OCI-LY7 (cell line): ENCODE data around the gene ANKRD44. TPM values are rescaled to one million over a fixed set of nuclear protein-coding genes. Genes with fewer than 3 reads are reported as not detected.

Experiments used
- BruUV-seq: library from RNA; stranded (reverse); fragments of 400-500 nt; replicated peaks from 2 replicates; lab custom pipeline; 2021; lab: Mats Ljungman, UMichigan
- CTCF ChIA-PET: fragments of 300-600 bp; sonication (Branson Sonifier 250); formaldehyde crosslinking; loops from one replicate; lab custom pipeline; 2022; ENCODE audit warnings: antibody characterized with exemption; ENCODE audit not compliant: unreplicated experiment; lab: Charles Lee
- POLR2A ChIA-PET: fragments of 300-600 bp; sonication (Branson Sonifier 250); formaldehyde crosslinking; loops from one replicate; lab custom pipeline; 2022; ENCODE audit warnings: antibody characterized with exemption; lab: Charles Lee
- DNase-seq: peaks from one replicate; pipeline ENCODE4 v3.0.0-alpha.2; 2015; ENCODE audit warnings: low spot score
- H2AFZ ChIP-seq: fragments of 200-600 bp; sonication (generic), shearing (Covaris generic); 2 replicates; pipeline ENCODE4 v1.6.1; 2014; ENCODE audit warnings: mild to moderate bottlenecking, antibody characterized with exemption, low read length, moderate library complexity
- H3K27ac ChIP-seq: fragments of 200-600 bp; sonication (generic); 2 replicates; pipeline ENCODE4 v1.5.1; 2014; ENCODE audit warnings: mixed run types, low read depth, mild to moderate bottlenecking, moderate library complexity, low read length, inconsistent platforms; ENCODE audit not compliant: poor library complexity, severe bottlenecking
- H3K36me3 ChIP-seq: fragments of 200-600 bp; sonication (generic); 2 replicates; pipeline ENCODE4 v1.6.1; 2014; ENCODE audit warnings: mild to moderate bottlenecking, antibody characterized with exemption, low read length, moderate library complexity, mixed read lengths; ENCODE audit not compliant: insufficient read depth
- H3K4me1 ChIP-seq: fragments of 200-600 bp; sonication (generic); 2 replicates; pipeline ENCODE4 v1.5.1; 2014; ENCODE audit warnings: mild to moderate bottlenecking, low read length; ENCODE audit not compliant: insufficient read depth, poor library complexity, severe bottlenecking
- H3K4me2 ChIP-seq: fragments of 200-600 bp; sonication (generic); 2 replicates; pipeline ENCODE4 v1.6.1; 2014; ENCODE audit warnings: mild to moderate bottlenecking, low read length
- H3K4me3 ChIP-seq: fragments of 200-600 bp; sonication (generic); 2 replicates; pipeline ENCODE4 v1.5.1; 2014; ENCODE audit warnings: mild to moderate bottlenecking, low read depth, low read length; ENCODE audit not compliant: poor library complexity, severe bottlenecking
- H3K79me2 ChIP-seq: fragments of 200-600 bp; sonication (generic); 2 replicates; pipeline ENCODE4 v1.6.1; 2016; ENCODE audit warnings: low read depth, mild to moderate bottlenecking, low read length, moderate library complexity, mixed read lengths; ENCODE audit not compliant: insufficient read depth
- H3K9me2 ChIP-seq: fragments of 200-600 bp; sonication (generic); 2 replicates; pipeline ENCODE4 v1.6.1; 2016; ENCODE audit warnings: mild to moderate bottlenecking, low read length, mixed read lengths; ENCODE audit not compliant: insufficient read depth
- H3K9me3 ChIP-seq: fragments of 200-600 bp; sonication (generic); 2 replicates; pipeline ENCODE4 v1.6.1; 2014; ENCODE audit warnings: mild to moderate bottlenecking, mixed run types, low read length, mixed read lengths
- H4K20me1 ChIP-seq: fragments of 200-600 bp; sonication (generic); 2 replicates; pipeline ENCODE4 v1.6.1; 2014; ENCODE audit warnings: mild to moderate bottlenecking, antibody characterized with exemption, low read length, moderate library complexity, mixed read lengths; ENCODE audit not compliant: insufficient read depth
- EZH2phosphoT487 ChIP-seq: fragments of 200-600 bp; sonication (generic); IDR thresholded peaks from 2 replicates; pipeline ENCODE4 v1.6.1; 2018; ENCODE audit warnings: low read depth, borderline replicate concordance, mild to moderate bottlenecking, mixed run types, antibody characterized with exemption, low read length, moderate library complexity, mixed read lengths
- intact Hi-C: fragments of 100-400 bp; cut with micrococcal nuclease; formaldehyde crosslinking; loops from one replicate; pipeline ENCODE4 v1.10.0; 2022; ENCODE audit not compliant: unreplicated experiment
- total RNA-seq, 2 experiments: library from RNA; depleted of rRNA in 1 of 2; stranded (reverse); fragments of >200 nt in 1 of 2; shearing (Covaris generic) in 1 of 2; gene quantifications; 2 replicates each; pipeline ENCODE4 v1.2.3, GENCODE V29; 2014 to 2022
- TF ChIP-seq, protein P1 (sequence below): fragments of 200-600 bp; sonication (generic); conservative IDR thresholded peaks from 2 replicates; pipeline ENCODE4 v1.5.1; 2014; ENCODE audit warnings: mild to moderate bottlenecking, antibody characterized with exemption, low read length, moderate library complexity, mixed read lengths

The ANKRD44 gene
- total RNA-seq, 2 experiments from 2014 or later: 69.4 to 73.7 TPM

DNA sequence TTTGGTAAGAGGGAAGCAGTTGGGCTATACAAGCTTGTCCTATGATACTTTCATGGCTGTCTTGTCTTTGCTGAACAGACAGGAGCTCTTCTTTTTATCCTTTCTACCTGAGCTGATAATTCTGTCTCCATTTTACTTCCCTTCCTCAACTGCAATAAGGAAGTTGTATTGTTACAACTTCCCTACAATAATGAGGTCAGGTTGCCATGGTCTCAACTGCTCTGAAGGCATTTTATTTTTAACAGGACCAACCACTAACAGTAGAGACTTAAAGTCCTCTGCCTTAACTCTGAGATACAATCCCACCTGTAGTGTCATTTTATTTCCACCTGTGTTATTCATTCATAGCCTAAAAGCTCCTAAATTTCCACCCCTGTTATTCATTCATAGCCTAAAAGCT is 265.5 kb downstream of the ANKRD44 start:
- Histone ChIP-seq H3K9me2 (no peaks in the 10 kb centered on the region), H3K79me2 (no peaks in the 10 kb centered on the region), H3K4me3 (no peak overlapping the region), H3K4me2 (no peak overlapping the region), H2AFZ (no peak overlapping the region), H3K27ac (no peak overlapping the region), H3K9me3 (no peaks in the 10 kb centered on the region), H3K36me3 (no peaks in the 10 kb centered on the region; the same call in 1 of the 2 replicates), H4K20me1 (no peaks in the 10 kb centered on the region), H3K4me1 (no peaks in the 10 kb centered on the region)
- intact Hi-C loops: no loop called here
- POLR2A ChIA-PET: interaction anchor here (0.5 to 2.9 kb wide), 4 partner anchors 9 to 328 kb away, joined by 3 to 12 read pairs (median 3); no protein-coding TSS in a partner anchor
- no peak for DNase-seq
- CTCF ChIA-PET: no interaction called here
- TF ChIP-seq, protein P1, sequence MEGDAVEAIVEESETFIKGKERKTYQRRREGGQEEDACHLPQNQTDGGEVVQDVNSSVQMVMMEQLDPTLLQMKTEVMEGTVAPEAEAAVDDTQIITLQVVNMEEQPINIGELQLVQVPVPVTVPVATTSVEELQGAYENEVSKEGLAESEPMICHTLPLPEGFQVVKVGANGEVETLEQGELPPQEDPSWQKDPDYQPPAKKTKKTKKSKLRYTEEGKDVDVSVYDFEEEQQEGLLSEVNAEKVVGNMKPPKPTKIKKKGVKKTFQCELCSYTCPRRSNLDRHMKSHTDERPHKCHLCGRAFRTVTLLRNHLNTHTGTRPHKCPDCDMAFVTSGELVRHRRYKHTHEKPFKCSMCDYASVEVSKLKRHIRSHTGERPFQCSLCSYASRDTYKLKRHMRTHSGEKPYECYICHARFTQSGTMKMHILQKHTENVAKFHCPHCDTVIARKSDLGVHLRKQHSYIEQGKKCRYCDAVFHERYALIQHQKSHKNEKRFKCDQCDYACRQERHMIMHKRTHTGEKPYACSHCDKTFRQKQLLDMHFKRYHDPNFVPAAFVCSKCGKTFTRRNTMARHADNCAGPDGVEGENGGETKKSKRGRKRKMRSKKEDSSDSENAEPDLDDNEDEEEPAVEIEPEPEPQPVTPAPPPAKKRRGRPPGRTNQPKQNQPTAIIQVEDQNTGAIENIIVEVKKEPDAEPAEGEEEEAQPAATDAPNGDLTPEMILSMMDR: no peak
- no peak for TF ChIP-seq EZH2phosphoT487
- BruUV-seq: no TSS peak

DNA sequence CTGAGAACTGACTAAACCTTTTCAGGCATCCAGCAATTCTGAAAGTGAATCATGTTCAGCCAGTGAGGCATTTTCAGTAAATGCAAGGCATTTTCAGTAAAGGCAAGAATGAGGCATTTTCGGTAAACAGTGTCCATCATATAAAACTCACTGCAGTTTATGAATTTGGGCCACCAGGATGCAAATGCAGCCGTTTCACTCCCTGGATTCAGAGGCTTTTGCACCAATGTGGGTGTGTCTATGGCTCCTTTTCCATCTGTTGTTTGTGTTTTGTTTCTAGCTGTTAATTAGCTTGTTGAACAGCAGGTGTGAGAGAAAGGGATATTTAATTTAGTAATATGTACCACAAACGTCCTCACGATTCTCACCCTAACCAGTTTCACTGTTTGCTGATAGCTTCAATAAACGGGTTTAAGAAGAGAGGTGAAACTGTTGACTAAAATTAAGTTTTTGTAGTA is 267.8 kb downstream of the ANKRD44 start:
- H3K4me2 ChIP-seq: no peak overlapping the region
- H3K4me3 ChIP-seq: no peak overlapping the region
- TF ChIP-seq, protein P1: no peak
- TF ChIP-seq EZH2phosphoT487: no peak
- no peaks in the 10 kb centered on the region for H3K4me1 ChIP-seq
- intact Hi-C loops: no loop called here
- no peak overlapping the region for H2AFZ ChIP-seq
- H3K79me2 ChIP-seq: no peaks in the 10 kb centered on the region
- H3K9me3 ChIP-seq: no peaks in the 10 kb centered on the region
- H3K36me3 ChIP-seq: peaks cover 4% of the 10 kb centered on the region; the same call in 1 of the 2 replicates
- no peaks in the 10 kb centered on the region for H4K20me1 ChIP-seq
- BruUV-seq: no TSS peak
- POLR2A ChIA-PET: interaction anchor here (1.2 kb wide), 1 partner anchor 9 kb away, joined by 3 read pairs; no protein-coding TSS in a partner anchor
- no peaks in the 10 kb centered on the region for H3K9me2 ChIP-seq
- no peak for DNase-seq
- CTCF ChIA-PET: no interaction called here
- no peak overlapping the region for H3K27ac ChIP-seq

DNA sequence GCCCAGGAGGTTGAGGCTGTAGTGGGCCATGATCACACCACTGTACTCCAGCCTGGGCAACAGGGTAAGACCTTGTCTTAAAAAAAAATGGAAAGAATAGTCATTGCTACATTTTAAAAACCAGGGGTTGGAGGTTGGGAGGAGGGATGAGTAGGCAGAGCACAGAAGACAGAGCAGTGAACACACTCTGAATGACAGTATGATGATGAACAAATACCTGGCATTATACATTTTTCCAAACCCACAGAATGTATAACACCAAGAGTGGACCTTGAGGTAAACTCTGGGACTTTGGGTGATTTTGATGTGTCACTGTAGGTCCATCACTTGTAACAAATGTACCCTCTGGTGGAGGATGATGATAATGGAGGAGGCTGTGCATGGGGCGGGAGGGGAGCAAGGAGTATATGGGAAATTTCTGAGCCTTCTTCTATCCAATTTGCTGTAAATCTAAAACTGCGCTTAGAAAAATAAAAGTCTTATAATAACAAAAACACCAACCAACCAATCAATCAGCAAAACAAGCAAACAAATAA is 272.6 kb downstream of the ANKRD44 start:
- Histone ChIP-seq H3K79me2 (no peaks in the 10 kb centered on the region), H3K36me3 (peaks cover 21% of the 10 kb centered on the region), H3K4me1 (no peaks in the 10 kb centered on the region), H2AFZ (no peak overlapping the region), H3K9me3 (no peaks in the 10 kb centered on the region), H3K4me2 (no peak overlapping the region), H3K4me3 (no peak overlapping the region), H4K20me1 (no peaks in the 10 kb centered on the region), H3K9me2 (no peaks in the 10 kb centered on the region), H3K27ac (no peak overlapping the region)
- no peak for DNase-seq
- CTCF ChIA-PET: no interaction called here
- no TSS peak for BruUV-seq
- POLR2A ChIA-PET: interaction anchor here (3.0 kb wide), 1 partner anchor 8 kb away, joined by 12 read pairs; no protein-coding TSS in a partner anchor
- intact Hi-C loops: no loop called here
- TF ChIP-seq EZH2phosphoT487: no peak
- TF ChIP-seq, protein P1: no peak
